ENCODE data around the gene BOK.
A peak's percentile ranks its signal among the peaks of the same experiment; 100 is the strongest.

BOK gene

DNA sequence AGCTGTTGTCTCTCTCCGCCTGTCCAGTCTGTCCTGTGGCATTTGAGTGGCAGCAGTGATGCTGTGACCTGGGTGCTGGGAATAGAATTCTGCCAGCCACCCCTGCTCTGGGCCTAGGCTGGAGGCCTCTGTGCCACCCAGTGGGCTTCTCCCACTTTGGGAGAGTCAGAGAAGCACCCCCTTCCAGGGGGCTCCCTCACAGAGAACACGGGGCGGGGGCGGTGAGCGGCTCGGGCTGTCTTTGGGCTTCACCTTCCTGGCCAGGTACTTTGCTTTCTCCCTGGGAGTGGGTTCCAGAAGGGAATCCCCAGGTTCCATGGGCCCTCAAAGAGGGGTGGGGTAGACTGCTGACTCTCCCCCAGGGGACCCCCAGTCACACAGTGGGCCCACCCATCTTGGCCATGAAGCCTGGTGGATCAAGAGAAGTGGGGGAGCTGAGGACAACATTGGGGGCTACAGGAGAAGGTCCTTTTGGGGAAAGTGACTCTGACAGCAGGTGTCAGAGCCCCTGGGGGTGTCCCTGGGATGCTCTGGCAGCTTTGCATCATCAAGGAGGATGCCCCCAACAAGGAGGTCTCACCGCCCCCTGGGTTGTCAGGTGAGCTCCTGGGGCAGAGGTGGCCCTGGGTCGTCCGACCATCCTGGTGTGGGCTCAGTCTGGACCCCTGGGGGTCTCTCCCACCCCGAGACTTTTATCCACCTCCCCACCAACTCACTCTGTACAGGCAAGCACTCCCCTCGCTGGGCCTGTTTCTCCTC, 18.8 kb upstream of the BOK start:
- TF ChIP-seq, protein P1, sequence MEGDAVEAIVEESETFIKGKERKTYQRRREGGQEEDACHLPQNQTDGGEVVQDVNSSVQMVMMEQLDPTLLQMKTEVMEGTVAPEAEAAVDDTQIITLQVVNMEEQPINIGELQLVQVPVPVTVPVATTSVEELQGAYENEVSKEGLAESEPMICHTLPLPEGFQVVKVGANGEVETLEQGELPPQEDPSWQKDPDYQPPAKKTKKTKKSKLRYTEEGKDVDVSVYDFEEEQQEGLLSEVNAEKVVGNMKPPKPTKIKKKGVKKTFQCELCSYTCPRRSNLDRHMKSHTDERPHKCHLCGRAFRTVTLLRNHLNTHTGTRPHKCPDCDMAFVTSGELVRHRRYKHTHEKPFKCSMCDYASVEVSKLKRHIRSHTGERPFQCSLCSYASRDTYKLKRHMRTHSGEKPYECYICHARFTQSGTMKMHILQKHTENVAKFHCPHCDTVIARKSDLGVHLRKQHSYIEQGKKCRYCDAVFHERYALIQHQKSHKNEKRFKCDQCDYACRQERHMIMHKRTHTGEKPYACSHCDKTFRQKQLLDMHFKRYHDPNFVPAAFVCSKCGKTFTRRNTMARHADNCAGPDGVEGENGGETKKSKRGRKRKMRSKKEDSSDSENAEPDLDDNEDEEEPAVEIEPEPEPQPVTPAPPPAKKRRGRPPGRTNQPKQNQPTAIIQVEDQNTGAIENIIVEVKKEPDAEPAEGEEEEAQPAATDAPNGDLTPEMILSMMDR (IDR thresholded peaks at IDR 0.05; ENCODE audit: extremely low read depth, insufficient read depth, missing control alignments), result no peak
- in situ Hi-C loops (cut with MboI; ENCODE audit: low pct_unique_long_range_greater_than_20kb, low sequenced_read_pairs, unreplicated experiment), result no loop called here

DNA sequence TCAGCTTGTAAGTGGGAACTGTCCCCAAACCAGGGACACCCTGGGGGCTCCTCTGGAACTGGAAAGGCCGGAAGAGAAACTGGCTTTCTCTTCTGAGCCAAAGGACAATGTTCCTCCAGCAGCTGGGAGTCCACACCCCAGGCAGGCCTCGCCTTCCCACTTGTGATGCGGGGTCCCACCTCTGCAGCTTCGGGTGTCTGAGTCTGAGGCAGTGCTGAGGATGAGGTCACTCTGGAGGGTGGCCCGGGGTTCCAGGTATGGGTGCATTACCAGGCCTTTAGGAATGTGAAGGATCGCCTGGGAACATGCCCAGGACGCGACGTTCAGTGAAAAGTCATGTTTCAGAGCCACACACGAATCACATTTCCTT, 18.2 kb upstream of the BOK start:
- no peak for DNase-seq (ENCODE audit: low spot score)
- TF ChIP-seq, protein P1 (IDR thresholded peaks at IDR 0.05; ENCODE audit: extremely low read depth, insufficient read depth, missing control alignments), result no peak
- in situ Hi-C loops (cut with MboI; ENCODE audit: low pct_unique_long_range_greater_than_20kb, low sequenced_read_pairs, unreplicated experiment), result no loop called here

More for the DNA sequence above, 18.8 kb upstream of the BOK start:
- no peak for DNase-seq (ENCODE audit: low spot score)

DNA sequence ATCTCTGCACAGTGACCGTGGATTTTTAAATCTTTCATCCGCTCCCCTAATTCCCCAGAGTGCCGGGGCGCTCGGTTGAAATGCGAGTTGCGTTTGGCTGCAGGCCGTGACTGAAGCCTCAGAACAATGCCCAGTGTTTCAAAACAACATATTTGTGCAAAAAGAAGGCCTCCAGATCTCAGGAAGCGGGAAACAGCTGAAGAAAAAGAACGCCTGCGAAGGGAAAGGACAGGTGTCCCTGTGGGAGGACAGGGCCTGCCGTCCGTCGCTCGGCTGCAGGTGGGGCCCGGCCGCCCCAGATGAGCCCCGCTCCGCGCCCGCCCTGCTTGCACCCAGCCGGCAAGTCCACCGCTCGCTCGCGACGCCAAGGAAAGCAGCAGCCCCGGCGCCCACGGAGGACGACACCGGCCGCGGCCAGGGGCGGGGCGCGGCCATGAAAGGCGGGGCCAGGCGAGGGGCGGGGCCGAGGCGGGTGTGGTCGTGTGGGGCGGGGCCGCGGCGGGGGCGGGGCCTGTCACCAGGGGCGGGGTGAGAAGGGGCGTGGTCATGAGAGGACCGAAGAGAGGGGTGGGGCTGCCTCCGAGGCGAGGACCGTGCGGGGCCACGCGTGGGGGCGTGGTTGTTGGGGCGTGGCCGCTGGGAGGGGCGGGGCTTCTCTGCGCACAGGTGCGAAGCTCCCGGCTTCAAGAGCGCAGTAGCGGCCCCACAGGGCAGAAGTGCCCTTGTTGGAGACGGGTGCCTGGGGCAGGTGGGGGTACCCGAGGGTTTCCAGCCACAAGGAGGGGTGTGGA, 17.6 kb upstream of the BOK start:
- peak; percentile 92 for DNase-seq (ENCODE audit: low spot score)
- in situ Hi-C loops (cut with MboI; ENCODE audit: low pct_unique_long_range_greater_than_20kb, low sequenced_read_pairs, unreplicated experiment), result no loop called here
- TF ChIP-seq, protein P1 (IDR thresholded peaks at IDR 0.05; ENCODE audit: extremely low read depth, insufficient read depth, missing control alignments), result no peak

DNA sequence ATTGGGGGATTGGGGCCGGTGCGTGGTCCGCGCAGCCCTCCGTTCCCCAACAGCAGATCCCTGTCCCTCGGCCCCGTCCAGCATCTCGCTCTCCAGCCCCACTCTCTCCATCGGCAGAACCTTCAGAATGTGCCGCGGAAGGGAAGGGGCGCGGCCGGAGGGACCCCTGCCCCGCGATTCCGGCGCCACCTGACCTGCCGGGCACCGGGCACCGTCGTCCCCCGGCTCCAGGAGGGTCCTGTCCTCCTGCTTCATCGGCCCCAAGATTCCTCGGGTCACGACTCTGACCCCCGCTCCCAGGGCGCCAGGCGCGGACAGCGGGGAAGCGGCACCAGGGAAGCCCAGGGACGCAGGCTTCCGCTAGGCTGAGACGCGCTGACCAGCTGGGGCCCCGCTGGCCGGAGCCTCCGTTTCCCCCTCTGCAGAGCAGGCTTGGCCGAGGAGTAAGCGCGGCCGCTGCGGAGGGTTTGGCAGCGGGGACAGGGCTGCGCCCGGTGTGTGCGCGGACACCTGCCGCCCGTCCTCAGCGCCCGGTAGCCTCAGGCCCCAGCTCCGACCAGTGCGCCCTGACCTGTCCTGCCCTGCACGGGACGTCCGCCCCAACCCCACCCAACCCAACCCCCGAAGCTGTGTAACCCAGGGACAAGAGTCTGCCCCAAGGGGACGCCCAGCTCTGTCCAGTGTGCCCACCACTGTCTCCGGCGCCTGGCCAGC, 16.8 kb upstream of the BOK start:
- TF ChIP-seq, protein P1 (IDR thresholded peaks at IDR 0.05; ENCODE audit: extremely low read depth, insufficient read depth, missing control alignments), result no peak
- in situ Hi-C loops (cut with MboI; ENCODE audit: low pct_unique_long_range_greater_than_20kb, low sequenced_read_pairs, unreplicated experiment), result no loop called here
- peak; percentile 21 for DNase-seq (ENCODE audit: low spot score)

DNA sequence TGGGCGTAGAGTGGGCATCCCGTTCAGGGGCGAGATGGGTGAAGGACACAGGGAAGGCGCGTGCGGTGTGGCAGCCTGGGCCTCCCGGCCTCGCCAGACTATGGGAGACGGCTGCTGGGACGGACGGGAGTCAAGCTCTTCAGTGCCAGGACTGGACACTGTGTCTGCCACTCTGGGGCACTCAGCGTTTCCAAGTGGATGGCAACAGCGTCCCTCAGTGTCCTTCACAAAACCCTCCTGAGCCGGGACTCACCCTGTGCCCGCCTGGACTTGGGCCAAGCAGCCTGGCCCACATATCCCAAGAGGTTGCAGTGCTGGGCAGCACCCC, 16.3 kb upstream of the BOK start:
- peak; percentile 22 for DNase-seq (ENCODE audit: low spot score)
- in situ Hi-C loops (cut with MboI; ENCODE audit: low pct_unique_long_range_greater_than_20kb, low sequenced_read_pairs, unreplicated experiment), result no loop called here

DNA sequence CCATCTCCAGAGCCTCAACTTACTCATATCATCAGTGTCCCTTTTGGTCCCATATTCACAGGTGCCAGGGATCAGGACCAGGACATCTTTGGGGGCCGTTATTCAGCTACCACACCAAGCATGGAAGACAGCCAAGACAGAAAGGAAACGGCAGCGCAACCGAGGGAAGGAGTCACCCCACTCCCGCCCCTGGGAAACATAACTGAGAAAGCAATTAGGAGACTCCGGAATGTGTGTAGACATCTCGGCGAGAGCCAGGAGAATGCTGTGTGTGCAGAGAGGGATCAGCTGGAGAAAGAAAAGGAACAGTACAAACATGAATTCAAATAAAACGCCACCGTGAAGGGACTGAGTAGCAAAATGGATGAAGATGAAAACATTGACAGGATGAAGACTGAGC, 13.4 kb upstream of the BOK start:
- no peak for DNase-seq (ENCODE audit: low spot score)
- TF ChIP-seq, protein P1 (IDR thresholded peaks at IDR 0.05; ENCODE audit: extremely low read depth, insufficient read depth, missing control alignments), result no peak
- in situ Hi-C loops (cut with MboI; ENCODE audit: low pct_unique_long_range_greater_than_20kb, low sequenced_read_pairs, unreplicated experiment), result no loop called here

More for the DNA sequence above, 16.3 kb upstream of the BOK start:
- TF ChIP-seq, protein P1 (IDR thresholded peaks at IDR 0.05; ENCODE audit: extremely low read depth, insufficient read depth, missing control alignments), result no peak

All from GM13977 (cell line).